ENCODE results near the gene CBL. TPM values are rescaled to one million over a fixed set of nuclear protein-coding genes. Genes with fewer than 3 reads are reported as not detected.

Gene CBL
- total RNA-seq, 2 experiments from 2014 or later = 45.1 to 53.9 TPM

DNA sequence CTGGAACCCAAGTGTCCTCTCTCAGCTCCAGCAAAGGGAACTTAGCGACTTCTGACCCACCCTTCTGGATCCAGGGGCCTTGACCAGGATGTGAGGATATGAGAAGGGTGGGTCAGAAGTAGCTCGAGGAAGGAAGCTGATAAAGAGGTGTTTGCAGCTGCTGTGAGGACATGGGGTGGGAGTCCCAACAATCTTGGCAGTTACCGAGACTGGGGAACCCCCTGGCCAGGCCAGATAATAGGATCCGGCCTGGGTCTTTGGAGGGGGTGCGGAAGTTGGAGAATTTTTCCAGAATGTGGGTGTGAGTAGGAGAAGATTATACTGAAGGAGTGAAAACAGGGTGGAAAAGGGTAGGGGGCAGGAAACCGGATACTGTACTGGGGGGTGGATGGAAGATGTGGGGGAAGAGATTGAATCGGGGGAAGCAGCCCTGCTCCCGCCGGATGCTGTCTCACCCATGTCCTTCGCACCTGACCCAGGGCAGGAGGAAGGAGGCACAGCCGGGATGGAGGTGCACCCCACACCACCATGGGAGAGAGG is 113.6 kb downstream of the CBL start:
- Mint-ChIP-seq H3K9me3 (no peaks in the 10 kb centered on the region), H3K27ac (peak overlapping the region; percentile 85), H3K4me3 (peak overlapping the region; percentile 66), H3K36me3 (ENCODE audit: low read depth) (no peaks in the 10 kb centered on the region), H3K27me3 (peaks cover 38% of the 10 kb centered on the region), H3K4me1 (peaks cover 47% of the 10 kb centered on the region)
- ChIA-PET POLR2A (no interaction called here), CTCF (interaction anchor here (6.7 to 8.3 kb wide), 2 partner anchors 12 to 114 kb away, joined by 35 to 80 read pairs; partner anchors contain the start of gene CBL)
- DNase-seq = no peak

GRCh38 chr11:119320240-119320775 is 114.2 kb downstream of the CBL start:
- Mint-ChIP-seq H3K9me3 (no peaks in the 10 kb centered on the region), H3K27ac (peak overlapping the region; percentile 85), H3K27me3 (peaks cover 36% of the 10 kb centered on the region), H3K4me1 (peaks cover 42% of the 10 kb centered on the region), H3K4me3 (peak overlapping the region; percentile 66), H3K36me3 (ENCODE audit: low read depth) (no peaks in the 10 kb centered on the region)
- ChIA-PET CTCF (interaction anchor here (1.2 to 8.6 kb wide), 15 partner anchors 8 to 289 kb away, joined by 3 to 104 read pairs (median 6); partner anchors contain the start of genes C1QTNF5, CBL and HMBS), POLR2A (interaction anchor here (0.7 kb wide), 1 partner anchor 213 kb away, joined by 3 read pairs; the partner anchor contains the start of gene C2CD2L)
- no peak for DNase-seq

- CTCF ChIA-PET = interaction anchor here (0.7 to 8.6 kb wide), 22 partner anchors 8 to 323 kb away, joined by 3 to 104 read pairs (median 4); partner anchors contain the start of genes C1QTNF5, C2CD2L, CBL and CENATAC
- DNase-seq = peak; percentile 67
- Mint-ChIP-seq H3K4me3 (peak overlapping the region; percentile 74), H3K4me1 (peaks cover 35% of the 10 kb centered on the region), H3K9me3 (no peaks in the 10 kb centered on the region), H3K27me3 (peaks cover 30% of the 10 kb centered on the region), H3K36me3 (ENCODE audit: low read depth) (no peaks in the 10 kb centered on the region), H3K27ac (peak overlapping the region; percentile 90)
- POLR2A ChIA-PET = interaction anchor here (0.7 kb wide), 1 partner anchor 214 kb away, joined by 3 read pairs; the partner anchor contains the start of gene C2CD2L
Observed at GRCh38 chr11:119320776-119321524, 114.8 kb downstream of the CBL start.

- H3K36me3 Mint-ChIP-seq (ENCODE audit: low read depth) = no peaks in the 10 kb centered on the region
- H3K4me1 Mint-ChIP-seq = peaks cover 34% of the 10 kb centered on the region
- no peak overlapping the region for H3K27ac Mint-ChIP-seq
- DNase-seq = no peak
- H3K4me3 Mint-ChIP-seq = no peak overlapping the region
- ChIA-PET POLR2A (no interaction called here), CTCF (interaction anchor here (0.9 to 8.6 kb wide), 12 partner anchors 9 to 439 kb away, joined by 3 to 104 read pairs (median 6); partner anchors contain the start of genes C1QTNF5, CBL, CXCR5 and HMBS)
- H3K27me3 Mint-ChIP-seq = peaks cover 24% of the 10 kb centered on the region
- no peaks in the 10 kb centered on the region for H3K9me3 Mint-ChIP-seq
Observed at GRCh38 chr11:119322360-119322739, 116.2 kb downstream of the CBL start.

- DNase-seq = no peak
- no peaks in the 10 kb centered on the region for H3K36me3 Mint-ChIP-seq (ENCODE audit: low read depth)
- peaks cover 34% of the 10 kb centered on the region for H3K4me1 Mint-ChIP-seq
- H3K27me3 Mint-ChIP-seq = peaks cover 19% of the 10 kb centered on the region
- ChIA-PET POLR2A (no interaction called here), CTCF (interaction anchor here (0.9 to 8.6 kb wide), 20 partner anchors 8 to 440 kb away, joined by 3 to 104 read pairs (median 5); partner anchors contain the start of genes C1QTNF5, CBL, CXCR5 and HMBS)
- no peak overlapping the region for H3K4me3 Mint-ChIP-seq
- H3K9me3 Mint-ChIP-seq = no peaks in the 10 kb centered on the region
- no peak overlapping the region for H3K27ac Mint-ChIP-seq
Observed at GRCh38 chr11:119322921-119323531, 116.9 kb downstream of the CBL start.

GRCh38 chr11:119323532-119324033 is 117.4 kb downstream of the CBL start:
- Mint-ChIP-seq H3K4me1 (peaks cover 33% of the 10 kb centered on the region), H3K27ac (no peak overlapping the region), H3K27me3 (peaks cover 14% of the 10 kb centered on the region), H3K4me3 (no peak overlapping the region), H3K36me3 (ENCODE audit: low read depth) (no peaks in the 10 kb centered on the region), H3K9me3 (no peaks in the 10 kb centered on the region)
- POLR2A ChIA-PET = no interaction called here
- CTCF ChIA-PET = interaction anchor here (0.7 to 8.6 kb wide), 20 partner anchors 8 to 261 kb away, joined by 3 to 104 read pairs (median 4); partner anchors contain the start of genes C1QTNF5, CBL, NLRX1 and USP2
- DNase-seq = peak; percentile 84

- ChIA-PET CTCF (interaction anchor here (0.5 to 8.6 kb wide), 17 partner anchors 9 to 534 kb away, joined by 3 to 104 read pairs (median 5); partner anchors contain the start of genes C1QTNF5, CBL, USP2 and VPS11), POLR2A (no interaction called here)
- Mint-ChIP-seq H3K4me1 (peaks cover 28% of the 10 kb centered on the region), H3K36me3 (ENCODE audit: low read depth) (no peaks in the 10 kb centered on the region), H3K27me3 (peaks cover 10% of the 10 kb centered on the region), H3K4me3 (no peak overlapping the region), H3K27ac (no peak overlapping the region), H3K9me3 (no peaks in the 10 kb centered on the region)
- no peak for DNase-seq
Observed at GRCh38 chr11:119324189-119324588, 118.0 kb downstream of the CBL start.

GRCh38 chr11:119329320-119329719 is 123.2 kb downstream of the CBL start:
- Mint-ChIP-seq H3K27ac (no peak overlapping the region), H3K36me3 (ENCODE audit: low read depth) (no peaks in the 10 kb centered on the region), H3K27me3 (peaks cover 18% of the 10 kb centered on the region), H3K9me3 (no peaks in the 10 kb centered on the region), H3K4me1 (peaks cover 18% of the 10 kb centered on the region), H3K4me3 (no peak overlapping the region)
- ChIA-PET POLR2A (no interaction called here), CTCF (interaction anchor here (1.2 kb wide), 1 partner anchor 9 kb away, joined by 3 read pairs; no protein-coding TSS in a partner anchor)
- DNase-seq = no peak

DNA sequence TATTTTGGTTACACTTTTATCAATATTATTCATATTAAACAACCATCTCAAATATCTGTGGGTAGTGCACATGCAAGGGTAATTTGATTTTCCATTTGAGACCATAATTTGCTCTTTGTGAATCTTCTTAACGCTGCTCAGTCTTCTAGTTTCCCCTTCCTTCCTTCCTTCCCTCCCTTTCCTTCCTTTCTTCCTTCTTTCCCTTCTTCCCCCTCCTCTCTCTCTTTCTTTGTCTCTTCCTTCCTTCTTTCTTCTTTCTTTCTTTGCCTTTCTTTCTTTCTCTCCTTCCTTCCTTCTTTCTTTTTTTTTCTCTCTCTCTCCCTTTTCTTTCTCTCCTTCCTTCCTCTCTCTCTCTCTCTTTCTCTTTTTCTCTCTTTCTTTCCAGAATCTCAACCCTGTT is 124.1 kb downstream of the CBL start:
- ChIA-PET POLR2A (no interaction called here), CTCF (interaction anchor here (1.2 kb wide), 1 partner anchor 8 kb away, joined by 3 read pairs; no protein-coding TSS in a partner anchor)
- H3K4me3 Mint-ChIP-seq = no peak overlapping the region
- H3K4me1 Mint-ChIP-seq = peaks cover 23% of the 10 kb centered on the region
- DNase-seq = no peak
- H3K9me3 Mint-ChIP-seq = no peaks in the 10 kb centered on the region
- peaks cover 18% of the 10 kb centered on the region for H3K27me3 Mint-ChIP-seq
- no peaks in the 10 kb centered on the region for H3K36me3 Mint-ChIP-seq (ENCODE audit: low read depth)
- H3K27ac Mint-ChIP-seq = no peak overlapping the region

DNA sequence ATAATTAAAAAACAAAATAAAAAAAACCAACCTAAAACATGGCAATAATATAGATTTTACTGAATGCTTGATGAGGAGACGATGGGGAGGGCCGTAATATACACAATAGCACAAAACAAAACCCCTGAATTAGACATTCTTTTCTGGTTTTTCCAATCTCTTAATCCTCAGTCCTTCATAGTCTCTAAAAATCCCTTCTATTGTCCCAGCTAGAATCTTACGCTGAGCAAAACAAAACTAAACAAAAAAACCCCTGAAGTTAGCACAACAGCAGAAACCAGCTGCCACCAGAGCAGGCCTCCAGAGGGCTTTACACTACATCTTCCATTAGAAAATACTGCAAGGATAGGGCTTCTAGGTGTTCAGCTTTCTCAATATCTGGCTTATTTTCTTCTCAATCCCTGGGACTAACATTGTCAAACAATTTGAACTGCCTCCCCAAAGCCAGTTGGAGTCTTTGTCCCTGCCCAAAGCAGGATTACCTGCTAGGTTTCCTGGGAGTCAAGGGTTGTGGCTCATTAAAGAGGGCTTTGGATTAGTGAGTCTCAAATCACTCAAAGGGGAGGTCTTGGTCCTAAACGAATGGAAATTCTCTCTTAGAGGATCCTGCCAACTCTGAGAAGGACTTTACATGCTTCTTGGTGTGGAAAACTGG is 126.1 kb downstream of the CBL start:
- Mint-ChIP-seq H3K4me3 (no peak overlapping the region), H3K4me1 (peaks cover 42% of the 10 kb centered on the region), H3K36me3 (ENCODE audit: low read depth) (peaks cover 7% of the 10 kb centered on the region), H3K27me3 (peaks cover 18% of the 10 kb centered on the region), H3K27ac (no peak overlapping the region), H3K9me3 (no peaks in the 10 kb centered on the region)
- DNase-seq = no peak
- ChIA-PET POLR2A (no interaction called here), CTCF (interaction anchor here (1.0 to 1.1 kb wide), 3 partner anchors 10 to 24 kb away, joined by 3 to 7 read pairs (median 5); no protein-coding TSS in a partner anchor)

- CTCF ChIA-PET = interaction anchor here (0.6 to 1.6 kb wide), 5 partner anchors 10 to 163 kb away, joined by 3 to 6 read pairs (median 4); no protein-coding TSS in a partner anchor
- POLR2A ChIA-PET = no interaction called here
- Mint-ChIP-seq H3K4me3 (peak within 1 kb of the TSS; percentile 91), H3K9me3 (no peaks in the 10 kb centered on the region), H3K36me3 (ENCODE audit: low read depth) (peaks cover 10% of the 10 kb centered on the region), H3K4me1 (peaks cover 60% of the 10 kb centered on the region), H3K27ac (peak within 1 kb of the TSS; percentile 99), H3K27me3 (peaks cover 21% of the 10 kb centered on the region)
- DNase-seq = peak; percentile 98
Observed at GRCh38 chr11:119334174-119334930, 128.2 kb downstream of the CBL start, which contains the start of gene RNF26. Gene RNF26 (plus strand): TSS chr11:119334527. CDS start chr11:119335123, 596 bp downstream.

All from activated CD4-positive, alpha-beta T cell treated with anti-CD3 and anti-CD28 coated beads, Interleukin-2, amount 10 ng/mL, durations not matched to agents 7 days and 5 days (primary cell).